GM20000 (cell line): Measurements from ENCODE around the gene SHTN1.

Source experiments
- DNase-seq: peaks from one replicate; pipeline ENCODE4 v3.0.0; 2012; ENCODE audit warnings: low spot score
- TF ChIP-seq, protein P1 (sequence below): IDR thresholded peaks from 2 replicates; pipeline ENCODE4 v1.5.1; 2012; ENCODE audit warnings: mild to moderate bottlenecking, control low read depth; ENCODE audit errors: extremely low read depth, missing control alignments

The SHTN1 gene

DNA sequence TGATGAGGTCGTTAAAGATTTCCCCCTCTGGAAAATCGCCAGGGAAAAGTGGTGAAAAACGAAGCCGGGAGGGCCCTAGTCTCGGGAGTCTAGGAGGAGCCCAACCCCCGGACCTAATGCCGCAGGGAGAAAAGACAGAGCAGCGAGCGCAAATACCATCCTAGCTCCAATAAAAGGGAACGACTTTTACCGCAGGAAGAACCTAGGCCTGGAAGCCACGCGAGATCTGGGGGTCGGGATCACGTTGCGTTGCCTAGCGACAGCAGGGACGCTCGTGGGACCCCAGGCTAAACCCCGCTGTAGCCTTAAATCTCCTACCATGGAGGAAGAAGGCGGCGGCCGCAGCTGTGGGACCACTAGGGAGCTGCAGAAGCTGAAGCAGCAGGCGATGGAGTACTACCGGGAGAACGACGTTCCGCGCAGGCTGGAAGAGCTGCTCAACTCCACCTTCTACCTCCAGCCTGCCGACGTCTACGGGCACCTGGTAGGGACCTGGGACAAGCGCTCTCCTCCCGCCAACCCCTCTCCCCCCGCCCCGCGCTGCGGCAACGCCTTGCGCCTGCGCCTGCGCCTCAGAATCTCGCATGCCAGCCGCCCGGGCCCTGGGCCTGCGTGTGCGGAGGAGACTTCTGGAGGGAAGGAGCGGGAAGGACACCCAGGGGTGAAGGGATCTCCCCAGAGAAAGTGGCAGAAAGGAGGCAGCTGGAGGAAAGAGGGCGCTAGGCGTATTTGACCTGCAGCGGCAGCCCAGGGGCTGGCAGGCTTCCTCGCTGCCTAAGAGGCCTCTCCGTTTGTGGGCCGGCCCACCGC is 155.5 kb downstream of the SHTN1 start, which contains the start of gene ENO4:
TSS of gene ENO4 (plus strand) at position 252 of the 810 bp plus-strand sequence. CDS start at position 320, 68 bp downstream.
- TF ChIP-seq, protein P1, sequence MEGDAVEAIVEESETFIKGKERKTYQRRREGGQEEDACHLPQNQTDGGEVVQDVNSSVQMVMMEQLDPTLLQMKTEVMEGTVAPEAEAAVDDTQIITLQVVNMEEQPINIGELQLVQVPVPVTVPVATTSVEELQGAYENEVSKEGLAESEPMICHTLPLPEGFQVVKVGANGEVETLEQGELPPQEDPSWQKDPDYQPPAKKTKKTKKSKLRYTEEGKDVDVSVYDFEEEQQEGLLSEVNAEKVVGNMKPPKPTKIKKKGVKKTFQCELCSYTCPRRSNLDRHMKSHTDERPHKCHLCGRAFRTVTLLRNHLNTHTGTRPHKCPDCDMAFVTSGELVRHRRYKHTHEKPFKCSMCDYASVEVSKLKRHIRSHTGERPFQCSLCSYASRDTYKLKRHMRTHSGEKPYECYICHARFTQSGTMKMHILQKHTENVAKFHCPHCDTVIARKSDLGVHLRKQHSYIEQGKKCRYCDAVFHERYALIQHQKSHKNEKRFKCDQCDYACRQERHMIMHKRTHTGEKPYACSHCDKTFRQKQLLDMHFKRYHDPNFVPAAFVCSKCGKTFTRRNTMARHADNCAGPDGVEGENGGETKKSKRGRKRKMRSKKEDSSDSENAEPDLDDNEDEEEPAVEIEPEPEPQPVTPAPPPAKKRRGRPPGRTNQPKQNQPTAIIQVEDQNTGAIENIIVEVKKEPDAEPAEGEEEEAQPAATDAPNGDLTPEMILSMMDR = no peak
- peak; percentile 55 for DNase-seq

DNA sequence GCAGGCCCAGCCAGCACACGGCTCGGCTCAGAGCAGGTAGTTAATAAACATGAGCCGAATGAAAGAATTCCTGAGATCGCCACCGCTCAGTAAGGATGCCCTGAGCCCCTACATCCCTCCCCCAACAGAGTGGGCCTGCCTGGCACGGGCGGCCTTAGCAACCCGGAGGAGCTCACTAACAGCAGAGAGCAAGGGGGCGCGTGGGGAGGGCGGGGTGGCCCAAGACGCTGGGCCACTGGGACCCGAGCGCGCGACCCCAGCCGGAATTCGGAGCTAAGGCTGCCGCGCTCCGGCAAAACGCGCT is 156.1 kb downstream of the SHTN1 start:
- TF ChIP-seq, protein P1 = no peak
- no peak for DNase-seq

DNA sequence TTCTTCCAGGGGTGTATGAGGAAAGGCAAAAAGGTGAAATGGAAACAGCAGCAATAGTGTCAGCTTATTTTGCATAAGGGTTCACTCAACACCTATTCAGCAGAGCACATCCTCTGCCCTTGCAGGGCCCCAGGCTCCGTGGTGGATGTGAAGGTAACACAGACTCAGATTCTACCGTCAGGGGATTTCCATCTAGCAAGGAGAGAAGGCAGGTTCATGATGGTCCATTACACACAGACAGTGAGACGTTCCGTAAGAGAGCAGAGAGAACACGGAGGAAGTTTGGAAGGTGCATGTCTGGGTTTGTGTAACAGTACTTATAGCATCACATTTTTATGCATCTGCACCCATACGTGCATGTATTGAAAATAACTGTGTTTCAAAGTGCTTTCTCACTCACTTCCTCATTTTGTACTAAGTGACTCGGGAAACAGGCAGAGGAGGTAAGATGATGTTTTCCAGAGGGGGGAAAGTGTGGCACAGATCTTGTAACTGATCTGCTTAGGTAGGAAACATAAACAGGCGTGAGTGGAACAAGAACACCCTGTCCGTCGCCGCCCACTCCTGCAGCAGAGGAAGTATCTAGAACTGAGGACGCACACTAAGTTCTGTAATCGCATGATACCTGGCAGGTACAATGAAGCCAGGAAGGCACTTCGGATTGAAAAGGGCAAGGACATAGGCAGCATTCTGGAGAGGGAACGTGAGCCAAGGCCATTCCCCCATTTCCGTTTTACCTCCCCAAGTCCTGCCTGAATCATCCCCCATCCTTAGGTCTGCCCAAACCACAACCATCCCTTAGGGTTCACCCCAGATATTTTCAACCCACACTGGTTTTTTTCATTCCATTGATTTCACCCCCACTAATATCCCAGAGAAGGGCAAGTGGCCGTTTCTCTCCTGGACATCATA is 156.7 kb downstream of the SHTN1 start:
- TF ChIP-seq, protein P1 = no peak
- peak; percentile 63 for DNase-seq

DNA sequence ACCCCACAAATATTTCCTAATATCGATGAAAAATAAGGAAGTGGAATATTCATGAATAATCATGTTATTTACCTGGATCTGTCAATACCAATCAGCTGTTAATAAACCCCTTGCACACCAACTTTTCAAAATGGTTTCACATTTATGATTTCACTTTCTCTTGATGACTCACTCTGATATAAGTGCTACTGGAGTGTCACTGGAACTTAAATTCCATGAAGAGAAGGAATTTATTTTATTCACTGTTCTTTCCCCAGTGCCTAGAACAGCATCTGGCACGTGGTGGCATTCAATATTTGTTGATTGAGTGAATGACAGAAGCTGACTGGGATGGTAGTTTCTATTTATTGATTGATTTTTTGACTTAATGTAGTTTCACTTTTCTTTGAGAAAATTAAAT is 159.2 kb downstream of the SHTN1 start:
- TF ChIP-seq, protein P1 = no peak
- no peak for DNase-seq

DNA sequence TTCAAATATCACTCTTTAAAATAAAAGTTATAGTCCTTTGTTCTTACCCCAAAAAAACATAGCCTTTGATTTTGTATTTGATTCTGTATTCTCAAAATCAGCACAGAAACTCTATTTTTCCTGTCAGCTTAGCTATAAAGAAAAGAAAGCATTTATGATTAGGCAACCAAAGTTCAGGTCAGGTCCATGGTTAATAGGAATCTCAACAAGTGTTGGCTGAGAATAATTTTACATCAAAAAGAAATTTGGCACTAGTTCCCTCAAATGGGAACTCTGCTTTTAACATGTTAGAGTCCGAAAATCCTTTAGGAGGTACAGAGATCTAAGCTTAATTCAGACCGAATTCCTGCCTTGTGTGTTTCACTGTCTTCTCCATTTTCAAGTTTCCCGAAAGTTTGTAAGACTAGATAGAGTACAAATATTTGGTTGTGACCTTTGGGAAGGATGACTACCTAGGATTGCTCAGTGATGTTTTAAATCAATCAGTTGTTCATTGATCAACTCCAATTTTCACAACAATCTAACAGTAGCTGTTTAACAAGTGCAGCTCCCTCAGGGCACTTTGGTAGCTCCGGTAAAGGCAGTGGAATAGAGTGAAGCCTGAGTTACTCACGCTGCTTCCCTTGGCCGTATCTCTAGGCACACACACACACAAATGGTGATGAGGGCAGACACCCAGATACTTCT is 164.5 kb downstream of the SHTN1 start:
- DNase-seq = no peak
- TF ChIP-seq, protein P1 = no peak

DNA sequence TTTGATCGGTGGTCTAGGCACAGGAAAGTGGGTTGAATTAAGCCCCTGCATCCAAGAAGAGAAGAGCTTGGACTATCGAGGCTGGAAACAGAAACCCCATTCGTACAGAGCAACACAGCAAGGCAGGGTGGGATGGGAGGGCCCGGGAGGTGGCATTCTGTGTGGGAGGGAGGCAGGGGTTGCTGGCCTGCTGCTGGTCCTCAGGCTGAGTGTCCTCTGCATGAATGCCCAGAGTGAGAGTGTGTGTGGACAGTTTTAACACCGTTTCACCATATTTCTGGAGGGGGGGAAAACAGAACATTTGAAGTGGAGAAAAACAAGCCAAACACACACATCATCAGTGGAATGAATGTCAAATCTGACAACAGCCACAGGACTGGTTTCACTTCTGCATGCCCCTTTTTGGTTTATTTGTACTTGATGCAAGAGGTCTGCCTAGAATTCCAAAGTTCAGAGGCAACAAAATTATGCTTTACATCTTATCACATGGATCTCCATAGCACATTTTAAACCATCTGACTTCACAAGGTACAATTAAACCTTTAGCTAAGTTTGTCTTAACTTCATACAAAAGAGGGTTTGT is 166.8 kb downstream of the SHTN1 start:
- TF ChIP-seq, protein P1 = no peak
- no peak for DNase-seq
